Left lobe of liver (tissue), 2 donors: ENCODE measurements around the gene KCNA3. TPM values are rescaled to one million over a fixed set of nuclear protein-coding genes. Genes with fewer than 3 reads are reported as not detected.
A peak's percentile ranks its signal among the peaks of the same experiment; 100 is the strongest.

Experiments
- ATAC-seq: fragments of 200-7000 bp; cut with Tn5 transposase; one replicate; pipeline ENCODE4 v1.9.1; 2020; ENCODE audit warnings: mild to moderate bottlenecking, moderate library complexity
- DNase-seq: peaks from one replicate; pipeline ENCODE4 v3.0.0-alpha.2; 2020; ENCODE audit warnings: low spot score
- total RNA-seq: library from RNA; stranded (reverse); gene quantifications from one replicate; pipeline ENCODE4 v1.2.1, GENCODE V29; 2021
- donor health status: DM: no; HTN: no; CAD: no; lungs with moderate emphysema.
- donor health status: DM: no; HTN: yes; CAD: no.

Gene KCNA3
- total RNA-seq, 1 donor from 2014 or later = 0.43 TPM

DNA sequence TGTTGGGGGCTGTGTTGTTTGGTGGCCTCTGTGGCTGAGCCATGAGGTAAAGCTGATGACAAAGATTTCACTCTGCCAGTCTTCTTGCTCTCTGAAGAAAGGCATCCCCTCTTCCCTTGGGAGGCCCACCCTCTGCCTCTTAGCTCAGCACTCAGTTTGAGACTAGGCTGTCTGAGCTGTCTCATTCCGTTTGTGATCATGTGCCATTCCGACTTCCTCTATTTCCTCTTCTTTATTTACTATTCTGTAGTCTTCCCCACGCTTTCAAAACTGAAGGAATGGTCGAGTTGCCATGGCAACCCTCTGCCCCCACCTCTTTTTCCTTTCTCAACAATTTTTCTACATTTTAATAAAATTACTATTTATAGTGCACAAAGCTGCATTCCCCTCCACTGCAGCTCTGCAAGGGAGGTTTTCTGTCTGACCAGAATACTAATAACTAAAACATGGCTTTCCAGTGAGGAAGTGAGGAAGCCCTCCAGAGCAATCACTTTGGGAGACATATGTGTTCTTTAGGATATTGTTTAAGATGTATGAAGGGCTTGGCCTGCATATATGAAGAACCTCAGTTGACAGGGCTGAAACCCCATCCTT lies 30.8 kb downstream of the KCNA3 start:
- DNase-seq (no peak), ATAC-seq (no peak)

DNA sequence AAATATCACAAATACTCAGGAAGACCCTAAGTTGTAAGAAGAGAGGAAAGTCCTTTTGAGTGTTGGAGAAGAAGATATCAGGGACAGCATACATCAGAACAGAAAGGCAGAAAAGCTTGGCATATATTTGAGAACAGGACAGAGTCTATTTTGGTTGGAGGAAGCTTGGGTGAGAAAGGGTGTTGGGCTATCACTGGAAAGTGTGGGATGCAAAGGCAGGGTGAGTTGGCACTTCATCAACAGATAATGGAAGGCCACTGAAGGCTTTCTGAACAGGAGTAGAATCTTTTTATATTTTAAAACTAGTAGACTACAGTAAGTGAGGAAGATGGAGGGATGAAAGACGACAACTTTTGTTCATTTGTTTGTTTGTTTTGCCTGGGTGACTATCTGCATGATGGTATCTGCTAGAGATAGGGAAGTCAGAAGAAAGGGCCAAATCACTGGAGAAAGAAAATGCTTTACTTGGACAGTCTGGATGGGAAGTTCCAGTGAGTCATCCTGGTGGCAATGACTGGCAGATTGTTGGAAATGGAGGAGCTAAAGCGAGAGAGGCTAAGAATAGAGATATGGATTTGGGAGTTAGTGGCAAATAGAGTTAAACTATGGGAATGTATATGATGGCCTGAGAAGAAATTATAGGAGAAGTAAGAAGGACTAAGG lies 34.9 kb downstream of the KCNA3 start:
- DNase-seq (no peak), ATAC-seq (no peak)

DNA sequence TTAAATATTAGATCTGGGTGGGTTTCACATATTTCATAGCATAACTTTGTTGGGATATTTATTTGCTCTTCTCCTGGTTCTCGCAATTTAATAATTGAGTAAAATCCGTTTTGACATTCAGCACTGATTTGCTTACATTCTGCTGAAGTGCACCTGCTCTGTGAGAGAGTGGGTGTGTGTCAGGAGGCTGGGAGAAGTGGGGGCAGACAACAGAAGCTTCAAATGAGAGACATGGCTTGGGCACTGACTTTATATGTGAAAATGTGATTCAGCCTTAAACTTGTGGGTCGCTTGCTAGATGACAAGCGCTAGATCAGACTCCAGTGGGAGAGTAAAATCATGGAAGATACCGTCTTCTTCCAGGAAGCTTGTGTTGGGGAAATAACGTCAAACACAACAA lies 36.2 kb downstream of the KCNA3 start:
- no peak for ATAC-seq
- DNase-seq = no peak

DNA sequence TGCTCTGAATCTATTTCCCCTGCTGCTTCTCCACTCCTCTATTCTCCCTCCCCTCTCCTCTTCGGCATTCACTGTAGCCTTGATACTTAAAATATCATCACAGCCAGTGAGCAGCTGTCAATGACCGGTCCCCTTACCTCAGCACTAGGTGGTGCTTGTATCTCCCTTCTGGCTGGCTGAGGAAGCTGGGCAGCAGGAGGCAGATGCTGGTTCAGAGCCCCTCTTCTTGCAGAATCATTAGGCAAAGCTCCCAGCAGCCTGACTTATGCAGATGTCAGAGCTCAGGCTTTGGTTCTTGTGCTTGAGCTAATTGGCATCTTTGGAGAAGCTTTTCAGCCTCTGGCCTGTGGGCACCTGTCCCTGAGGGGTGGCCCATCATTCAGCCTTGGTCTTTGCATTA lies 36.7 kb downstream of the KCNA3 start:
- no peak for DNase-seq
- no peak for ATAC-seq

DNA sequence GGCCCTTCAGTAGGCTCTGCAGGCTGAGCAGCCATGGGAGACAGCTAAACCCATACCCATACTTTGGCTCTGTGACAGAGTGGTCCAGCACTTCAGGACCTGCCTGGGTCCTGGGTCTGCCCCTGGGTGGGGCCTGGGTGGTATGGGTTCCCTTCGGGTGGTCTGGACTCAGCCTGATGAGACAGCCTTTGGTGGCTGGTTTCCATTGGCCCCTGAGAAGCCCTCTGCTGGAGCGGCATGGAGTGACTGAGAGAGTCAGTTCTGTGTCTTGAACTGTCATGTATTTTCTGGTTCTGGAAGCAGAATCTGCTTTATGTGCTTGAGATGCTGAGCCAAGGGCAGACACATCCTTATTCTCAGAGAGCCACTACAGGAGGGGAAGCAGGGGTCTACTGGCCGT lies 37.3 kb downstream of the KCNA3 start:
- no peak for DNase-seq

DNA sequence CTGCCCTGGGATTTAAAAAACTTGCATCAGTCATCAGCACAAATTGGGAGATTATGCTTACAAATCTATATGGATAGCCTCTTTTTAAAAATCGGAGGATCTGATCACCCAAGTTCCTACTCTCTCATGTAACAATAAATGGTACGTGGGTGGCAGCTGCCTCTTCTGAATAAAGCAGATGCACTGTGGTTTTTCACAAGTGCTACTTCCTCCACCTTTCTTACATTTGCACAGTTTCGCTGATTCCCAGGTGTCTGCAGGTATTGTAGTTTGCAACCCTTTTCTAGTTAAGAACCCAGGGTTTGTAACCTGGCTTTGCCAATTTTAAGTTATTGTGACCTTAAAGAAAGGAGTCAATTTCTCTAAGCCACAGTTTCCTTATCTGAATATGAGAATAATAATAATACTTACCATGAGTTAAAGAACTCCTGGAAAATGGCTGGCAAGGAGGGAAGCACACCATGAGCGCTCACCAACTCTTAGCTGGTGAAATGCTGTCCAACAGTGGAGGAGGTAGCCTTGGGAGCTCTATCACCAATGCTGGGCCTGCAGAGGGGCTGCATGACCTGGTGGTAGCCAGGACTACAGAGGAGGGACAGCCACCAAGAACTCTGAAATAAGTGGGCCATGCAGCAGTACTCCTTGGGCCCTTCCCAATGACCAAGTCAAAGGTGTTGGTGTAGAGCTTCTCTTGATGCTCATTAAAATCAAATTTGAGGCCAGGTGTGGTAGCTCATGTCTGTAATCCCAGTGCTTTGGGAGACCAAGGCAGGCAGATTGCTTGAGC lies 38.4 kb downstream of the KCNA3 start:
- DNase-seq = no peak
- ATAC-seq = no peak

More for the DNA sequence above, 37.3 kb downstream of the KCNA3 start:
- ATAC-seq = no peak

DNA sequence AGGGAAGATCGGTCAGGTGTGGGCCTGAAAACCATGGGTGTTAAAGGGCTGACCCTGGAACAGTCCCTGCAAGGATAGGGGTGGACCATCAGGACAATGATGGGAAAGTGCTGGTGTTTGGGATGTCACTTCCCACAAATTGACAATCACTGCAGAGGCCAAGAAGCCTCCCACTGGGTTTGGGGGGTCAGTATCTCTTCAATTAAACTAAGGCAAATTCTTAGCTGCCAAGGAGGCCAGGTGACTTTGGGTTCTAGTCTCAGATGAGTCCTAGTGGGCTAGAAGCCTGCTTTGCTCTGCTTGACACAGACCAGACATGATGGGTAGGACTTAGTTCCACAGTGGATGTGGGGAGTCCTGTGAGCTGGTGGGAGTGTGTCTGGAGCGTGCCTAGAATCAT lies 39.3 kb downstream of the KCNA3 start:
- ATAC-seq (no peak), DNase-seq (no peak)

DNA sequence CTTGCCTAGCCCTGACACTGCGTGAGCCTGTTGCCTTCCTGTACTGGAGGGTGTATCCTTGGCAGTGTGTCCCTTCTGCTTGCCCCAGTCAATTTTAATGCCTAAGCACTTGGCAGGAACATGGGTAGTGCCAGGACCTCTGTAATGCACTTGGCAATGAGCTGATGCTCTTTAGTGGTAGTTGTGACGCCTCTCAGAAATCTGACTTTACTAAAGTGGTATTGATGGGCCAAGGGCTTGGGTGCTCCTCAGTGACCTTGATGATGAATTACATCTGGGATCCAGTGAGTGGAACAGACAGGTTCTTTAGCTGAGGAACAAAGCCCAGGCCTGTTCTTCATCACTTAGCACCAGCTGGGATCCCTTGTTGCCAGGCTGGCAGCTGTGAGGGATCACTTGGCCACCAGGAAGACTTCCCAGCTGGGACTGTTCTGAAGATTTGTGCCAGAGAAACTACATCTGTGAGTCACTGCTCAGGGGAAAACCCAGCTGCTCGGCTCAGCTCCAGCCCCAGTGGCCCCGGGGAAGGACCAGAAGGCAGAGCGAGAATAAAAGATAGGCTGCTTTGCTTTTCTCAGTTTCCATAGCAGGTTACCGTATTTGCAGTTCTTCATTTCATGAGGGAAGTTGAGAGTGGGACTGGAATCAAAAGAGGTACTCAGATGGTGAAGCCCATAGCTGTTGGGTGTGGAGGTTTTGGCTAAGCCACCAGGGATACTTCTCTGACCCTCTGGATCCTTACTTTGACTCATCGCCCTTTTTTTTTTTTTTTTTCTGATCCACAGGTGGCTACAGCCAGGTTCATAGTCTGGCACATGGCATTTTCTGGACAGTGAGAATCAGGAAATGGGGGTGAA lies 40.1 kb downstream of the KCNA3 start:
- DNase-seq (no peak), ATAC-seq (no peak)

DNA sequence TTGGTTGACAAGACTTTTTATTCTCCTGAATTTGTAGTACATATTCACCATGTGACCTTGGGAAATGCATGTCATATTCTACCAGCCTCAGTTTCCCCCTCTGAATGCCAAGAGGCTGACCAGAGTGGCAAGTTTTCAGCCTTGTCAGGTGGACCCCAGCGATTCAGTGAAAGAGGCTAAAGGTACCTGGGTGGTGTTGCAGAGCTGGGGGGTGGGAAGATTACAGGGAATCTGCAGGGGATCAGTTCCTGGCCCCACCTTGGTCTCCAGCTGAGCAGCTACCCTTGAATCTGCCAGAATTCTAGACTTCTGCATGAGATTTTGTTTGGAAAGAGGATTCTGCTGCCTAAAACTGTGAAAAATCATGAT lies 40.7 kb downstream of the KCNA3 start:
- no peak for ATAC-seq
- no peak for DNase-seq

DNA sequence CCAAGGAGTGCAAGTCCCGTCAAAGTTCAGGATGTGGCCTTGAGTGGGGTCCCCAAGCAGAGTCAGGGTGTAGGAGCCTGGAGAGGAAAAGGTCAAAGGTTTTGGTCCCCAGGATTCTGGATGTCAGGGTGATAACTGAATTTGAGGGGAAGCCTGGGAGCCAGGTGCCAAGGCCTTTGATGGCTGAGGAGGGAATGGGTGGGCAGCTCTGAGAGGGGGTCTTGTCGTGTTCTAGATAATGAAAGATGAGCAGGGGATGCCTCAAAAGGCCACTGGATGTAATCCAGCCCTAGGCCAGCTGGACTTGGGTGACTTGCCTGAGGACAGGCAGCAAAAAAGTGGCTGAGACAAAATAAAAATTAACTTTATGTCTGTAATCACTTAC lies 41.1 kb downstream of the KCNA3 start:
- ATAC-seq (no peak), DNase-seq (no peak)

DNA sequence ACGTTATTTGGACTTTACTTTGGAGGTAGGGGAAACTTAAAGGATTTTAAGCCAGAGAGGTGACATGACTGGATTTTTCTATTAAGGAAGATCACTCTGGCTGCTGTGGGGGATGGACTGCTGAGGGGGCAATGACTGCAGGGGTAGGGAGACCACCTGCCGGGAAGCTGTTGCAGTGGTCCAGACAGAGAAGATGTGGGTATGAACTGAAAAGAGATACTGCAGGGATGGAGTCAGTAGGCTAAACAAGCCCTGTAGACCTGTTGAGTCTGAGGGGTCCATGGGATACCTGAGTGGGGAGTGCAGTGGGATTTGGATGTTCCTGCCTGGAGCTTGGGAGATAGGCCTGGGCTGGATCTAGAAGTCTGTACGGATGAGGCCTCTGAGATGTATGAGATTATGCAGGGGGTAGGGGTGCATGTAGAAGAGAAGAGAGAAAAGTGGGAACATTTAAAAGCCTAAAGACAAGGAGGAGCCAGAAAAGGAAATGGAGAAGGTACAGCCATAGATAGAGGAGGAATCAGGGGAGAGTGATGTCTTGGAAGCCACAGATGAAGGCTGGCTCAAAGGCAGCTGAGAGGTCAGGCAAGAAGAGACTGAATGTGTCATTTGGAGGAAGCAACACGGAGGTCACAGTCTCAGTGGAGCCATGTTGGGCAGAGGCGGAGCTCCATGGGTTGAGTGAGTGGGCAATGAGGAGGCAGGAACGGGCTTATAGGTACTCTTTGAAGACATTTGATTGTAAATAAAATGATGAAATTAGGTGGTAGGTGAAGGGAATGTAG lies 42.7 kb downstream of the KCNA3 start:
- ATAC-seq (no peak), DNase-seq (no peak)

DNA sequence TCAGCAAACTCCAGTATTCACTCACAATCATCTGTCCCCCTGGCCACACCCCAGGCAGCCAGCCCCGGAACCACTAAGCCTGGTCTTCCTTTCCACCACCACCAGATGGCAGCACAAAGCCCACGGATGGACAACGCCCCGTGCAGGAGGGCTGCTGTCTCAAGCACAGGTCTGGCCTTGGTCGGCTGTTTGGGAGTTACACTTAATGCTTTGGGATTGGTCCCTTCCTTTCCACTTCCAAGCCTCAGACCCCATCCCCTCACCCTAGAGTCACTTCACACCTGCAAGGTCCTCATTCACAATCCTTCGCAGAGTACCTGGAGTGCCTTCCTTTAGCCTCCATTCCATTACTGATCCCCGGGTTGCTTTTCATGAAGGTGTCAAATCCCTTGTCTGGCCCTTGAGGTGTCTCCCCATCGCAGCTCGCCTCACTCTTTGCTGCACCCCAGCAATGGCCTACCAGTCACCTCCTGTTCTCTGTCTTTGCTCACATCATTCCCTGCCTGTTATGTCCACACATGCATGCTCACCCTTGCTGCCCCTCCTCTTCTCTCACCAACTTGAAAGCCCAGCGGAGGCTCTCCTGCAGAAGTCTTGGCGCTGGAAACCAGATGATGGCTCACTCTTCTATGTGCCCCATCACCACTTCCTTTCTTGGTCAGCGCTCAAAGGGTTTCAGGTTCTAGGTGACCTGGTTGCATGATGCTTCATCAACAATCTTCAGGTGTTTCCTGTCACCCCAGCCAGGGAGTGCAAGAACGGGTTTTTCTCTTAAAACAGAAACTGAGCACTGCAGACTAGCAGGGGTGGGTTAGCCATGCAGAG lies 43.7 kb downstream of the KCNA3 start:
- ATAC-seq = peak; percentile 99
- DNase-seq = peak; percentile 75

DNA sequence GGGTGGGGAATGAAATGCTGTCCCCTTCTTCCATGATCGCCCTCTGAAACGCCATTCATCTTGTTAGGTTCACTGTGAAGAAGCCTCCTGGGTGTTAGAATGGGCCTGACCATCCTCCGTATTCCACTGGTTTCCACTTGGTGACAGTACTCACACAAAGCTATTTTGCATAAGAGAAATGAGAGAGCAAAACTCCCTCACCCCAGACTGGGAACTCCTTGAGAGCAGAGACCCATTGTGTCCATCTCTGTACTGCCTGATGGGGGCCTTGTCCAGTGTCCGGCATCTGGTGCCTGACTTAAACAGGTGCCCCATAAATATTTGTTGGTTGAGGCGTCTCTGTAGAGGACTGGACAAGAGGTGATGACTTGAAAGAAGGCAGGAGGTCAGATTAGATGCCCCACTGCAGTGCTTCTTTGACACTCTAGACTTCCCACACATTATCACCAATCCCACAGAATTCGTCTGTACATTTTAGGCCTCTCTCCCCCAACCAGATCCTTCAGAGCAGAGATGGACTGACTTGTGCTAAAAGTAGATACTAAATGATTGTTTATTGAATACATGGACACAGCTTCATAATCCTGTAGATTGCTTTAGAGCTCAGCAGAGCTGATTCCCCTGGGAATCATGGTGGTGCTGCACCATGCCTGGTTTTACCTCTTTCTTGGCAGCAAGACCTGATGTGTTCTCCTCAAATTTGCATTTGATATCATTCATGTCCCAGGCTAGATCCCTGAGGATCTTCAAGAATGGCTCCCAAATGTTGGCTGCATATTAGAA lies 46.2 kb downstream of the KCNA3 start:
- ATAC-seq (no peak), DNase-seq (no peak)

DNA sequence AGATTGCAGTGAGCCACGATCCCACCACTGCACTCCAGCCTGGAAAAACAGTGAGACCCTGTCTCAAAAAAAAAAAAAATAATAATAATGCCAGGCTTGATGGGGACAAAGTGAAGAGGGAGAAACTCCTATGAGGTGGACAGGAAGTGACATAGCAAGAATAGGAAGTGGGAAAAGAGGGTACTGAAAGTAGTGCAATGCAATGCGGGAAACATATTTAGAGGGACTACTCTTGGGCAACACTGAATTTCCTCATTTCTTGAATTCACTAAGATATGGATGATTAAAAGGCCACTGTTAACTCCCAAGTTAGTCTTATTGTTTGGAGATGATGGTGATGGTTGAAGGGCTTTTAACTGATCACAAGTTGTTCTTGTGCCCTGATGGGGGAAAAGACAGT lies 47.0 kb downstream of the KCNA3 start:
- DNase-seq (no peak), ATAC-seq (no peak)

DNA sequence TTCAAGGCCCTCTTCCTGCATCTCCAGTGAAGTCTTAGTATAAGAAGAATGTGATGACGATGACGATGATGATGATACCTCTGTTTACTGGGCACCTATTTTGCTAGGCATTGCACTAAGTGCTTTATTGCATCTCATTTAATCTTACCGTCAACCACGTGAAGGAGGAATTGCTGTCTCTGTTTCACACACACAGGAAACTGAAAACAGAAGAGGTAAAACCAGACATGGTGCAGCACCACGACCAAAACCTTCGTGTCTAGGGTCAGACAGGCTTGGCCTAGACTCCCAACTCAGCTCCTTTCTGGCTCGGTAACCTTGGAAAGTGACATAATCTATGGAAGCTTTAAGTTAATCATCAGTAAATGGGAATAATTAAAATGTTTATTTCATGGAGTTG lies 47.9 kb downstream of the KCNA3 start:
- ATAC-seq (no peak), DNase-seq (no peak)
